MCF 10A (cell line): ENCODE measurements around the gene PACSIN1. TPM values are rescaled to one million over a fixed set of nuclear protein-coding genes. Genes with fewer than 3 reads are reported as not detected.

Experiments
- total RNA-seq: library from RNA; stranded (reverse); gene quantifications from 2 replicates; pipeline ENCODE4 v1.2.3, GENCODE V29; 2022

The PACSIN1 gene
- total RNA-seq, 1 experiment from 2014 or later, result not detected

Other genes starting within 250 kb of the PACSIN1 start
- gene HMGA1, start 229.2 kb upstream of the PACSIN1 start, total RNA-seq, result 154 and 202 TPM in 2 replicates
- gene SMIM29, start 217.1 kb upstream of the PACSIN1 start, total RNA-seq, result 12.0 and 25.7 TPM in 2 replicates
- gene NUDT3, start 73.4 kb upstream of the PACSIN1 start, total RNA-seq, result 22.4 and 23.6 TPM in 2 replicates
- 1,490 and 1,644 TPM in 2 replicates for gene RPS10, start 40.0 kb upstream of the PACSIN1 start, total RNA-seq
- gene SPDEF, start 90.3 kb downstream of the PACSIN1 start, total RNA-seq, result not detected in 2 replicates
- gene ILRUN, start 230.7 kb downstream of the PACSIN1 start, total RNA-seq, result 49.2 and 50.8 TPM in 2 replicates